Stromal cell of bone marrow (primary cell): ENCODE data around the gene LRRC37A.
"Not testable (repeated sequence)": the region's sequence is repeated elsewhere in the genome, so short reads cannot be mapped to it uniquely, and the experiment has no call there.

ENCODE experiments used
- DNase-seq: peaks from one replicate; pipeline ENCODE4 v3.0.0-alpha.2; 2012; ENCODE audit warnings: low read depth

Gene LRRC37A

DNA sequence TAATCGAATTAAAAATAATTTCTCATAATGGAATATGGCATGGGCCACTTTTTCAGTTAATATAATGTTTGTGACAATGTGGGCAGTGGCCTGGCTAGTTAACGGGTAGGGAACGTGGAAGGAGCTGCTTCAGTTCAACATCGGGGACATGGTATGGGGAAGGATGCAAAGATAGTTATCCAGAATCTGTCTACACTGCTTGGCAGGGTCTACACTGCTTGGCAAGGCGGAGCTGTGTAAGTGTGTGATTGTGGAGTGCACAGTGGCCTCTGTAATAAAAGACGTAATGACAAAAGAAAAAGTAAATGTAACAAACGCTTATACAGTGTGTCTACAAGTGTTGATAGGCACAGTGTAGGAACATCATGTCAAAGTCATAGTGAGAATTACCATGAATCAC is 7.3 kb upstream of the LRRC37A start:
- DNase-seq = not testable (repeated sequence)

DNA sequence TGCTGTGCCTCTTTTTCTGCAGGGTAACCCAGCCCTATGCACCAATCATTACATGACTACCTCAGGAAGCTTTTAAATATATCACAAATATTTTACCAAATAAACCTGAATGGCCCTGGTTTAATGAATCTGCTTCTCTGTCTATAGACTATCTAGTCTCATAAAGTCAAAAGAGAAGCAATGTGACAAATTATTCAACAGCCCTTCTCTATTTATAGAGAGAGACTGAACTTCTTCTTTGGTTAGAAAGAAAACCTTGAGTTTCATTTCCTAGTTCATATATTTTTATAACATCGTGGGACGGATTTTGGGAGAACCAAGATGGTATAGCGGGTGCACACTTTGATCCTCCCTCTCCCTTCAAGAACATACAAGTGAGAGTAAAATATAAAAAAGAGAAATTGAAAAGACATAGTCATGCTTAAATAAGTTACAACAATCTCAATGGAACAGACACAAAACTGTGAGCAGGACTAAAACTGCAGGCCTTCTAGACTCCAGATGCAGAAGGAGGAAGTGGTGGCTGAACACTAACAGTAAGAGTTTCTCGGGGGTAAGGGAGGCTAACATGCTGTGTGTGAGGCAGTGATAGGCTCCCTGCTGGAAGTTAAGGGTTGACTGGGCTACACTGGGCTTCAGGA is 3.9 kb upstream of the LRRC37A start:
- DNase-seq = not testable (repeated sequence)

DNA sequence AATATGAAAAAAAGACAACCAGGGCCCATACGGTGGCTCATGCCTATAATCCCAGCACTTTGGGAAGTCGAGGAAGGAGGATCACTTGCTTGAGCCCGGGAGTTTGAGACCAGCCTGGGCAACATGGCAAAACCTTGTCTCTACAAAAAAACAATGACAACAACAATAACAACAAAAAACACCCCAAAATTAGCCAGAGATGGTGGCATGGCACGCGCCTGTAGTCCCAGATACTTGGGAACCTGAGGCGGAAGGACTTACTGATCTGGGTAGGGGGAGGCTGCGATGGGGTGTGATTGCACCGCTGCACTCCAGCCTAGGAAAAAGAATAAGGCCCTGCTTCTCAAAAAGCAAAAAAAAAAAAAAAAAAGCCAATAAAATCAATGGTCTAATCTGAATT is 3.3 kb upstream of the LRRC37A start:
- DNase-seq = not testable (repeated sequence)

DNA sequence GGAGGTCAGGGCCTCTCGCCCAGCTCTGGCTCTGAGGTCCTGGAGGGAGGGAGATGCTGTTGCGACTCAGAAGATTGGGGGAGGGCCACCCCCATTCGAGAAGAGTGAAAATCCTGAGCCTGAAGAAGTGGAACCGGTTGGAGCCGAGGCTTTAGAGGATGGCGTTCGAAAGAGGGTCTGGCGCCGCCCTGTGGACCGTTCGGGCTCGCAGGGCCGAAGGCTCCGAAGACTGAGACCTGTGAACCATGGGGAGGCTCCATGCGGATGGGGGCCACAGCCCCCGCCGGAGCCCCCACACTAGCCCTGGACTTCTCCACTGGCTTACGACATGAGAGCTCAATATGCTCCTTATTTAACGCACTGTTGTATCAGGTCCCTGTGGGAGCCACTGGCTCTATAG is 46.3 kb downstream of the LRRC37A start:
- not testable (repeated sequence) for DNase-seq

DNA sequence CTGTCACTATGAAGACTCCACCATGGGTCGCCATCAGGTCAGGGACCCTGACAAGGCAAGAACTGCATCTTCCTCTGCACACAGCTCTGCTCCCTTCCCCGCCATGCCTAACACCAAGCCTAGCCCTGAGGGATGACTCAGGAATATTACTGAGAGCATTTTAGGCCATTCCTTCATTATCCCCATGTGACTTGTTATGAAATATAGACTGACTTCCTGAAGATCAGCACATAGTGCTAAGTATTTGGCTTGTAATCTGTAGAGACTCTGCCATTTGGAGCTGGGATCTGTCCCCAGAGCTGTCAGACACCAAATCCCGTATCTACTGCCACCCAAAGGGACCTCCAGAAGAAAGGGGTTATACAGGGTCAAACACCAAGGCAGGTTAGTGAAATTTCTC is 47.2 kb downstream of the LRRC37A start:
- DNase-seq = not testable (repeated sequence)

DNA sequence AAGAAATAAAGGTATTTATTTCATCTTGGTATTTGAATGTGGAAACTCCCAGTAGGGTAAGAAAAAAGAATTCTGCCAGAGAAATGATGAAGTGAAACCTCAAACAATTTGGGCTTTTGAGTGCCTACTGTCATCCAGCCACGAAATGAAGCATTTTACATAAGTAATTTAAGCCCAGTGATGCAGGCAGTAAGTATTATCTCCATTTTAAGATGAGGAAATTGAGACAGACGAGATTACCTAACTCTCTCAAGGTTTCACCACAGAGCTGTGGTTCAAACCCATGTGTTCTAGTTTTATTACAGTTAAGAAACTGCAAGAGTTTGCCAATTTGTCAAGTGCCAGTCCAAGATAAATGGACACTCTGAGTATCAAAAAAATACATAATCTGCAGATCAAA is 53.4 kb downstream of the LRRC37A start:
- not testable (repeated sequence) for DNase-seq

DNA sequence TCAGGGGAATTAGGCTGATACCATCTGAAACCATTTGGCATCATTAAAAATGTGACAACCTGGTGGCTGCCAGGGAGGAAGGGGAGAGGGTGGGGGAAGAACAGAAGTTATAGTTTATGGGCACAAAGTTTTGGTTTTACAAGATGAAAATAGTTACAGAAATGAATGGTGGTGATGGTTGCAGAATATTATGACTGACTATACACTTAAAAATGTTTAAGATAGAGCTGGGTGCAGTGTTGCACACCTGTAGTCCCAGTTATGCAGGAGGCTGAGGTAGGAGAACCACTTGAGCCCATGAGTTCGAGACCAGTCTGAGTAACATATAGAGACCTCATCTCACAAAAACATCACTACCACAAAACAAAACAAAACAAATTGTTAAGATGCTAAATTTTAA is 54.1 kb downstream of the LRRC37A start:
- not testable (repeated sequence) for DNase-seq

DNA sequence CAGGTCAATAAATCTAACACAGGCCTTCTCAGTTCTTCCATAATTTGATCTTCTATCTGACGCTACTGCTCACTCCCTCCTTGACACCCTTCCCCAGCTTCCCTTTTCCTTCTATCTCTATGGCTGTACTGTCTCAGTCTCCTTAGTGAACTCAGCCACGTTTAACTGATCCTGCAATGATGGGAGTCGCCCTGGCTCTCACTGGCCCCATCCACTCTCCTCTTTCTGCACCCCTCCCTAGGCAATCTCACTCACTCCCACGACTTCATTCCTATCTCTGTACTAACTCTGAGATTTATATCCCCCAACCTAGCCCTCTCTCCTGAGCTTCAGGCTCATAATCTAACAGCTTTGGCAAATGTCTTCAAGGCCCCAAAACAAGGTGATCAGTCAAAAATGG is 58.9 kb downstream of the LRRC37A start:
- DNase-seq = not testable (repeated sequence)

DNA sequence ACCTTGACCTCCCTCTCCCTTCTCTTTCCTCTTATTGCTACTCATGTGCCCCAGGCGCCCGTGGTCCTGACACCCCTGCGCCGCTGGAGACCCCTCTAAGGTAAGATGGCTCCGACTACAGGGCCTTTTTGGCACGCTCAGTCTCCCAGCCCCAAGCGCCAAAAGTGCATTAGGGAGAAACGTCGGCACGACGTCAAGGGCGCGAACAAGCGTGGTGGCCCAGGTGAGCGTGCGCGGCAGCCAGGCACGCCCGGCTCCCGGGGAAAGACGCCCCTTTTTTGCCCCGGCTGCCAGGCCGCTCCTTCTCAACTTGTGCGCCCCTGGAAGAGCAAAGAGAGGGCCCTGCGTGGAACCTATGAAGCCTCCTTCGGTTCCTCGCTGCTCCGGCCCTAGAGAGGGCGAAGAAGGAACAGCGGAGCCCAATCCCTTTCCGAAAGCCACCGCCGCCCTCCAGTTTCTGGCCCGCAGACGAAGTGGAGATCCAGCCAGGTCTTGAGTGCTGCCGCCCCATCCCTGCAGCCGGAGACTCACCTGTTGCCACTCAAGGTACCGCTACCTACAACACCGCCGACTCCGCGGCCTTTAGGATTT is 66.3 kb downstream of the LRRC37A start:
- not testable (repeated sequence) for DNase-seq

DNA sequence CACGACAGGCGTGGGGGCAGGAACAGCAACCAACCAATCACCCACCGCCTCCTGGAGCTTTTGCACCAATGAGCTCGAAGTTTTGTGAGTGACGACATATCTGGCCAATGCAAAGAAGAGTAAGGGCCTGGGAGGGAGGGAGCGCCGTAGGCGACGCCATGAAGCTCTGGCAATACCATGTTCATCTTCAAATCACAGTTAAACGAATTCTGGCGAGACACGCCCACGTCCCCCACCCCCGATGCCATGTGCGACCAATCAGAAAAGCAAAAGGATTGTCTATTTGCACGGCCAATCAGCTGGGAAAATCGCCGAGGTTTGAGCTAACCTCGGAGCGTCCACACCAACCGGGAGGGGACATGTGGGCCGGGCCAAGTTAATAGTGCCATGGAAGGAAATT is 66.8 kb downstream of the LRRC37A start, which contains the start of gene ARL17B:
Gene ARL17B, minus strand, starts transcription at position 12 of the 400 bp plus-strand sequence. CDS start 3,369 bp downstream, outside the sequence.
- not testable (repeated sequence) for DNase-seq

DNA sequence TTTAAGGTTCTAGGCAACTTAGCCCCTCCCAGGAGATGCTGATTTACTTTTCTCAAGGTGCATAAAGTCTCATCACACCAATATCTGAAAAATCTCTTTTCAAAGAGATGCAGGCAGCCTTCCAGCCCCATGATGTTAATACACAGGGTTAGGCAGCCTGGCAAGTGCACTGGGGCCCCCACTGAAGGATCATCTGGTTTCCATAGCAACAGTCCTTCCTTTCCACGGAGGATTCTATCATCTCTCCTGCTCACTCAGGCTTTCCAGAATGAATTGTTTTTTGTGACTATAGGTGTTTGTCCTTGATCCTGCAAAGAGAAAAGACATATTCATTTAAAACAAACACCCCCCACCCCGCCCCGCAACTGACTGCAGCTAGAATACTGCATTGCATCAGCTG is 72.6 kb downstream of the LRRC37A start:
- DNase-seq = not testable (repeated sequence)

DNA sequence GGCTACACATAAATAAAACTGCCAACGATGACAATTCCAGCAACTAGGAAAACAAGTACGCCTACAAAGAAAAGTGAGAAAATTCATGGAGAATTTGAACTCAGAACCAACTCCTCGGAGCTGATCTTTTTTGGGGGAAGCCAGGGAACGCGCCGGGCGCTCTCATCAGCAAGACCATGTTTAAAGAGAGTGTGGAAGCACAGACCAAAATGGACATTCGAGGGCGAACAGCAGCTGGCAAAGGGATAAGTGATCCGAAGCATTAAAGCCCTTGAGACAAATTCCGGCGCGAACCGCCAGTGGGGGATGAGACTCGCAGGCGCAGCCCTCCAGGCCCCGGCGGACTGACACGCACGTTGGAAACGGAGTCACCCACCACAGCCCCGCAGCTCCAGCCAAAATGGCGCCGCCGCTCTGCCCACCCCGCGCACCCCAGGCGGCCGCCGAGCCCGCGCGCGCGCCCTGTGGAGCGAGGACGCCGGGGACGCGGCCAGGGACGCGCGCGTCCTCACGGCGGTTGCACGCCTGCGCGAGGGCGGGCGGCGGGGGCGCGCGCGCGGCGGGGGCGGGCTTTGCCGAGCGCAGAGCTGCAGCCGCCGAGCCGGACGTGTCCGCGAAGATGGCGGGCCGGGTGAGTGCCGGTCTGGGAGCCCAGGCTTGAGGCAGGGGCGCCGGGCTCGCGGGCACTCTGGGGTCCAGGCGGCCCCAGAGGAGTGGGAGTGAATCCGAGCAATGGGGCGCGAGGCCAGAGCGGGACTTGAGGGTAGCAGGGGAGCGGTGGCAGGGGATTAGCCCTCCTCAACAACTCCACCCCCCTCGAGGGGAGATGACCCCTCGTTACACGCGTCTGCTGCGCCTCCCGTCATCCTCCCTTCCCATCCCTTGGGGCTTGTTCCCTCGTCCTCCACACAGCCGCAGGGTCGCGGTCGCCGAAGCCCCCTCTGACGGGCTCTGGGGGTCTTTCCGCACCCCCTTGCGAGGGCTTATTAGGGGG is 77.6 kb downstream of the LRRC37A start:
- DNase-seq = not testable (repeated sequence)

DNA sequence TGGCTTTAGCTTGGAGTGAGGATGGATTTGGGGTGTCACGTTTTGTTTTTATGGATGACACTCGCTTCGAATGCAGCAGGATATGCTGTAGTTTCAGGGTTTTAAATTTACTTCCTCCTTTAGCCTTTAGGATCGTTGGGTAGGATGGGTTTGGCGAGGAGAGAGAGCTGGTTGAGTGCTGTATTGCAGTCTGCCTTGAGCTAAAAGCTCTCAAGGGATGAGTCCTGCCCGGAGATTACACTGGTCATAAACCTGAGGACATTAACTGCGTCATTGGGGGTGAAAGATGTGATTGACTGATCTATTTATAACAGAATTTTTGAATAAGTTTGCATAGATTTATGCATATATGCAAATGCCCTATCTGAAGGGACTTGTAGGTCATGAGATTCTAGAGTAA is 78.5 kb downstream of the LRRC37A start:
- not testable (repeated sequence) for DNase-seq

DNA sequence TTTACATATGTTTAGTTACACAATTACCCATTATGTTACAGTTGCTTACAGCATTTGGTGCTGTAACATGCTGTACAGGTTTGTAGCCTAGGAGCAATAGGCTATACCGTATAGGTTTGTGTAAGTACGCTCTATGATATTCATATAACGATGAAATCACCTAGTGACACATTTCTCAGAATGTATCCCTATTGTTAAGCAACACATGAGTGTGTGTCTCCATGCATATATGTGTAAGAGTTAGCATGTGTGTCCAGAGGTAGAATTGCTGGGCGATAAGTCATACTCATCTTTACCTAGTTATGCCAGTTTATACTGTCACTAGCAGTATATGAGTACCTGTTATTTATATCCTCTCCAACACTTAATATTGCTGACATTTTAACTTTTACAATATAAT is 88.2 kb downstream of the LRRC37A start:
- DNase-seq = not testable (repeated sequence)

DNA sequence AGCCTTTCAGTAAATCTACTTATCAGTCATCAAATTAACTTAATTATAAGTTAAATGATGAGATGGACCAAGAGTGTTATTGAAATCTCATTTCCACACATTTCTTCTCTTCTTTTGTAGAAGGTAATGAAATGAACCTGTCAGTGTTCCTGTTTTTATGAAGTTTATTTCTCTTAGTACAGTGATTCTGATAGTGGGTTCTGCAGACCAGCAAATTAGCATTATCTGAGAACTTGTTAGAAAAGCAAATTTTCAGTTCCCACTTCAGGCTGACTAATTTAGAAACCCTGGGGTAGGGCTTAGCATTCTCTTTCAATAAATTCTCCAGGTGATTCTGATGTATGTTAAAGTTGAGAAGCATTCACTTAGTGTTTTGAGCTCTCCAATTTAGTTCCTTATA is 90.6 kb downstream of the LRRC37A start:
- not testable (repeated sequence) for DNase-seq
